ENCODE measurements around the gene SLC25A38.
"Not testable (repeated sequence)": the region's sequence is repeated elsewhere in the genome, so short reads cannot be mapped to it uniquely, and the experiment has no call there.

- TF ChIP-seq POLR2A (IDR thresholded peaks at IDR 0.05; ENCODE audit: borderline replicate concordance, extremely low read depth, insufficient read depth, insufficient read length); YY1 (IDR thresholded peaks at IDR 0.05; ENCODE audit: extremely low read depth, insufficient replicate concordance, low read depth, low read length); JUND (IDR thresholded peaks at IDR 0.05); EZH2 (IDR thresholded peaks at IDR 0.05); ZBTB33 (IDR thresholded peaks at IDR 0.05; ENCODE audit: extremely low read depth, insufficient replicate concordance, low read length); TCF7L2 (IDR thresholded peaks at IDR 0.05; ENCODE audit: borderline replicate concordance, extremely low read depth, insufficient read depth, insufficient read length); ZNF274 (IDR thresholded peaks at IDR 0.05; ENCODE audit: low read depth, low read length); SRF (IDR thresholded peaks at IDR 0.05; ENCODE audit: low read depth); ELF1 (IDR thresholded peaks at IDR 0.05; ENCODE audit: borderline replicate concordance, low read depth); REST (IDR thresholded peaks at IDR 0.05; ENCODE audit: low read depth): not testable (repeated sequence)
- TF ChIP-seq, protein P1, sequence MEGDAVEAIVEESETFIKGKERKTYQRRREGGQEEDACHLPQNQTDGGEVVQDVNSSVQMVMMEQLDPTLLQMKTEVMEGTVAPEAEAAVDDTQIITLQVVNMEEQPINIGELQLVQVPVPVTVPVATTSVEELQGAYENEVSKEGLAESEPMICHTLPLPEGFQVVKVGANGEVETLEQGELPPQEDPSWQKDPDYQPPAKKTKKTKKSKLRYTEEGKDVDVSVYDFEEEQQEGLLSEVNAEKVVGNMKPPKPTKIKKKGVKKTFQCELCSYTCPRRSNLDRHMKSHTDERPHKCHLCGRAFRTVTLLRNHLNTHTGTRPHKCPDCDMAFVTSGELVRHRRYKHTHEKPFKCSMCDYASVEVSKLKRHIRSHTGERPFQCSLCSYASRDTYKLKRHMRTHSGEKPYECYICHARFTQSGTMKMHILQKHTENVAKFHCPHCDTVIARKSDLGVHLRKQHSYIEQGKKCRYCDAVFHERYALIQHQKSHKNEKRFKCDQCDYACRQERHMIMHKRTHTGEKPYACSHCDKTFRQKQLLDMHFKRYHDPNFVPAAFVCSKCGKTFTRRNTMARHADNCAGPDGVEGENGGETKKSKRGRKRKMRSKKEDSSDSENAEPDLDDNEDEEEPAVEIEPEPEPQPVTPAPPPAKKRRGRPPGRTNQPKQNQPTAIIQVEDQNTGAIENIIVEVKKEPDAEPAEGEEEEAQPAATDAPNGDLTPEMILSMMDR (IDR thresholded peaks at IDR 0.05 in 2 of 3, conservative IDR thresholded peaks at IDR 0.05 in 1 of 3; ENCODE audit: borderline replicate concordance in 1 of 3, insufficient read depth in 1 of 3, low read depth in 2 of 3, low read length in 2 of 3), result not testable (repeated sequence)
These were observed 32.1 kb downstream of the SLC25A38 start for GRCh38 chr3:39415302-39415701.

Measured in HCT116 (cell line).